Activated naive CD4-positive, alpha-beta T cell (primary cell): ENCODE measurements around the gene ZCWPW2.

ENCODE experiments used
- DNase-seq, 4 experiments: peaks; one replicate each; lab custom pipeline; 2025; lab: John Stamatoyannopoulos, UW

The ZCWPW2 gene

GRCh38 chr3:28575100-28575745 lies 226.7 kb downstream of the ZCWPW2 start:
- DNase-seq, result no peak
